ENCODE results near the gene STMN3.
A peak's percentile ranks its signal among the peaks of the same experiment; 100 is the strongest.
"Not testable (repeated sequence)": the region's sequence is repeated elsewhere in the genome, so short reads cannot be mapped to it uniquely, and the experiment has no call there.

The STMN3 gene

DNA sequence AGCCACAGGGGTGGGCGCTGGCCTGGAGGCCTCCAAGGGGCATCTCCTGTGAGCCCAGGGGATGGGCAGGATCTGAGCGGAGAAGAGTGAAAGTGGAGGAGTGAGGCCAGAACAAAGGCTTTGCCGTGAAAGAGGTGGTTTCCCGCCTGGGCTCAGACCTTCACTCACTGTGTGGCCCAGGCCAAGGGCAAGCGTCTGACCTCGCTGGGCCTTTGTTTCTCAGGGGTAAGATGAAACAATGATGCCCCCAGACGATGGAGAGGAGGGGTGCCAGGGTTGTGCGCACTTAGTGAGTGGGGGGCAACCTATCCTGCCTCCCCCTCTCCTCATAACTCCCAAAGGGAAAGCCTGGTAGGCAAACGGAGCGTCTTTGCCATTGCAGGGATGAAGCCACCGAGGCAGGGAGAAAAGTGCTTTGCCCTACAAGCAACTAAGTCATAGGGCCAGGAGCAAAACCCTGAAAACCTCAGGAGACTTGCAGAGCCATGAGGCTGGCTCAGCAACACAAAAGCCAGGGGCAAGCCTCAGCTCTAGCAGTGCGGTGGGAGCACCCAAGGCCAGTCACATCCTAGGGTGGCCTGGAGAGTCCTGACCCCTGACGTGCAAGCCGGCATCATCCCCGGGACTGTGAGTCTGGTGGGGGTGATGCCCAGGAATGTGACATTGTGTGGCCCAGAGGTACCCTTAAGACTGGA, 897 bp upstream of the STMN3 start:
- no peak for DNase-seq

DNA sequence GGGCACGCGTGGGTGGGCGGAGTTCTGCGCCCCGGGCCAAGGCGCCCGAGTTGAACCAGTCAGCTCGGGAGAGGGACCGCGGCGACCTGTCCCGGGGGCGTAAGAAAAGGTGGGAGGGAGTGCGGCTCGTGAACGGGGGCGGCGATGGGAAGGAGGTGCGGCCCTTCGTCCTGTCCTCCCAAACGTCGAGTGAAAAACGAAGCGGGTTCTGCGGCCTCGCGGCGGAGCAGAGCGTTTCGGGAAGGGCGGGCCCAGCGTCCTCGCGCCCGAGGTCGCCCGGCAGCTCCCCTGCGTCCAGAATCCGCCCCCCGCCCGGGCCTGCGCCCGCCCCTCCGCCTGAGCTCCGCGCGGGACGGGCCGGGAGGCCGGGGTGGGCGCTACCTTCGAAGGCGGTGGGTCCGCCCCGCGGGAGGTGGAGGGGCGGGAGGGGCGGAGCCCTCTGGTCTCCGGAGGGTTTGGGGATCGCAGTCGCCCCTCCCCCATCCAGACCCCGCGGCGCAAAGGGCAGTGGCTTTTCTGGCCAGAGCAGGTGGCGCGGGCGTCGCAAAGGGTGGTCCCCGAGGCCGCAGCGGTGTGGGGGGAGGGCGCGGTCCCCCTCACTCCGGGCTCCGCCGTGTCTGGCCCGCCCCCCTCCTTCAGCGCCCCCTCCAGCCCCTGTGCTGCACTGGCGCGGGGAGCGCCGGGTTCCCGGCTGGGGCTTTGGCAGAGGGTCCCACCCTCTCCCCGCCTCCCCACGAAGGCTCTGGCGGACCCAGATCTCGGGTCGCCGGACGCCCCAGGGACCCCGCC, 838 bp downstream of the STMN3 start:
- no peak for DNase-seq

DNA sequence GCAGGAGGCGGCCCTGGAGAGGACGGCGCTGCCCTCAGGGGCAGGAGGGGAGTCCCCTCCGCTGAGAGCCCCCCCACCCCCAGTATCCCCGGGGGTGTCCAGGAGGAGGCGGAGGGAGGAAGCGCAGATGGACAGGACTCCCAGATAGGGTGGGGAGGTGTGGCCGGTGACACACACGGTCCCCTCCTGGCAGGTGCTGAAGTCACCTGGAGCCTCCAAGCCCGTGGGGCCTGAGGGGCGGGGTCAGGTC, 1.4 kb downstream of the STMN3 start:
- no peak for DNase-seq

DNA sequence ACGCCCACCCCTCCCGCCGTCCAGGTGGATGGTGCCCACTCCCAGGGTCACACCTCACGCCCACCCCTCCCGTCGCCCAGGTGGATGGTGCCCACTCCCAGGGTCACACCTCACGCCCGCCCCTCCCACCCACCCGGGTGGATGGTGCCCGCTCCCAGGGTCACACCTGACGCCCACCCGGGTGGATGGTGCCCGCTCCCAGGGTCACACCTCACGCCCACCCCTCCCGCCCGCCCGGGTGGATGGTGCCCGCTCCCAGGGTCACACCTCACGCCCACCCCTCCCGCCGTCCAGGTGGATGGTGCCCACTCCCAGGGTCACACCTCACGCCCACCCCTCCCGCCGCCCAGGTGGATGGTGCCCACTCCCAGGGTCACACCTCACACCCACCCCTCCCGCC, 2.7 kb downstream of the STMN3 start:
- not testable (repeated sequence) for DNase-seq

DNA sequence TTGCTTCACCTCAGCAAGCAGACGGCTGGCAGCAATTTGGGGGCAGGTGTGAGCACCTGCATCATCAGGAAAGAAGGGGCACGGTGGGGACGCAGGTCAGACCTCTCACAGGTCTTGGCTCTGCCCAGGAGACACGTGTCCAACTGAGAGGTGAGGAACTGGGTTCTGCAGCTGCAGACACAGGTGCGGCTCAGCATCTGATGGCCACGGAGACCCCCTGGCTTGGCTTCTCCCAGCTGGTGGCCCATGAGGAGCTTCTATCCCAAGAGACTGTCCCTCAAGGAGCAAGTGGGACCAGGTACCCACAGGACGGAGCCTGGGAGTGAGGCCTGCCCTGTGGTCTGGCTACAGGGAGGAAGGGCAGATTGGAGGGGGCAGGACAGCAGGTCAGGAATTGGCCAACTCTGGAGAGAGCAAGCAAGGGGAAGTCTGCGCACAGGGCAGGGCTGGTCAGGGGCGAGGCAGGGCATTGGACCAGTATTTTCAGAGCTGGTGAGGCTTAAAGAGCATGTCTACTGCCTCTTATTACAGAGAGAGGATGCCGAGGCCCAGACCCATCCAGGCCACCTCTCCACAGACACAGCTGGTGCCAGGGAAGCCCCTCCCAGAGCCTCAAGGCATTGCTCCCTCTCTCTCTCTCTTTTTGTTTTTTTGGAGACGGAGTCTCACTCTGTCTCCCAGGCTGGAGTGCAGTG, 4.2 kb downstream of the STMN3 start:
- no peak for DNase-seq

DNA sequence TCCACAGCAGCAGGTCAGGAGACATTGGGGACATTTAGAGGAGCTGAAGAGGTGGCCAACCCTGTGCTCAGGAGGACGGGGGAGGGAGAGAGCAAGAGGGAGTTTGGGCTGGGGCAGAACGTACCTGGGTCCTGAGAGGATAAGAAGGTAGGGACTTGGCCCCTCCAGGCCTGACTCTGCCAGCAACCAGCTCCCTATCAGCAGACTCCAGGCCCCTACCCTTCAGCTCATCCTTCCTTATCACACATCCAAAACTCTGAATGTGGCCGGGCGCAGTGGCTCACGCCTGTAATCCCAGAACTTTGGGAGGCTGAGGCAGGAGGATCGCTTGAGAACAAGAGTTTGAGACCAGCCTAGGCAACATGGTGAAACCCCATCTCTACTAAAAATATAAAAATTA, 5.0 kb downstream of the STMN3 start:
- DNase-seq, result no peak

DNA sequence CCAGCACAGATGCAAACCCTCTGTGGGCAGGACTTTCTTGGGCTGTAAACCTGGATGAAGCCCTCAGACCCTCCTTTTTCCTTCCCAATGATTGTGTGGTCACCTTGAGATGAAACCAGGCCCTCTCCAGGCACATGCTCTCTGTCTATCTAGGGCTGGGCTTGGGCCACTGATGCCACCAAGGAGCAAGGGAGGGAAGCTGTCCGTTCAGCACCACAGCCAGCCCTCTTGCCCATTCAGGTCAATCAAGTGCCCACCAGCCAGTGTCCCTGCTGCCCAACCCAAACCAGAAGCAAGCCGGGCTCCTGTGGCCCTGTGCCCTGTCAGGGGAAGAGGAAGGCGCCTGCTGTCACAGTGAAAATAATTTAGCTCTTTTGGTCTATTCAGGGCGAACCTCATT, 8.0 kb downstream of the STMN3 start:
- no peak for DNase-seq

DNA sequence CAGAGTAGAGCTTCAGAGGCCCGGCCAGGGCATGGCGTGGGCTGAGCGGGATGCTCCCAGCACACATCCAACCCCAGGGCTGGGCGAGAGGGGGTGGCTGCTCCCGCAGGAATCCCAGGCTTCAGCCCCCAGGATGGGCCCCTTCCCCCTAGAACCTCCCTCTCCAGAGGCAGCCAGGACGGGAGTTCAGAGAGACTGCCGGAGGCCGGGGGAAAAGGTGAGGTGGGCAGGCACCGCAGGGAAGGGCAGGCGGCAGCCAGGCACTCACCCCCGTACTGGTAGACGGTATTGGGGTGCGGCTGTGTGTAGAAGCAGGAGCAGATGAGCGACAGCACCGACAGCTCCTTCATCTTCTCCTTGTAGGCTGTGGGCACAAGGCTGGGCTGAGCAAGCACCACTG, 9.3 kb downstream of the STMN3 start:
- DNase-seq, result no peak

DNA sequence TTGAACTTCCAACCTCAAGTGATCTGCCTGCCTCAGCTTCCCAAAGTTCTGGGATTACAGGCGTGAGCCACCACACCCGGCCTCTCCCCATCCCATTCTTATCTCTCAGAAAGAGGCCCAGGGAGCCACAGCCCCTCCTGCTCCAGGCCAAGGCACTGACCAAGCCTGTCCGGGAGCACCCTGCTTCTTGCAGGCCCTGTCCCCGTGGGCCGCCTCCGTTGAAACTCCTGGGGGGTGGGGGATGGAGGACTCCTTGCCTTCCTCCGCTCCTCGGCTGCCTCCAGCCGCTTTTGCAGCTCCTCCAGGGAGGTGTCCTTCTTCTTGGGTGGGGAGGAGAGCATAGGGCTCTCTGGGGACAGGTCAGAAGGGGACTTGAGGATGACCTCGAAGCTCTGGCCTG, 9.7 kb downstream of the STMN3 start:
- DNase-seq, result no peak

DNA sequence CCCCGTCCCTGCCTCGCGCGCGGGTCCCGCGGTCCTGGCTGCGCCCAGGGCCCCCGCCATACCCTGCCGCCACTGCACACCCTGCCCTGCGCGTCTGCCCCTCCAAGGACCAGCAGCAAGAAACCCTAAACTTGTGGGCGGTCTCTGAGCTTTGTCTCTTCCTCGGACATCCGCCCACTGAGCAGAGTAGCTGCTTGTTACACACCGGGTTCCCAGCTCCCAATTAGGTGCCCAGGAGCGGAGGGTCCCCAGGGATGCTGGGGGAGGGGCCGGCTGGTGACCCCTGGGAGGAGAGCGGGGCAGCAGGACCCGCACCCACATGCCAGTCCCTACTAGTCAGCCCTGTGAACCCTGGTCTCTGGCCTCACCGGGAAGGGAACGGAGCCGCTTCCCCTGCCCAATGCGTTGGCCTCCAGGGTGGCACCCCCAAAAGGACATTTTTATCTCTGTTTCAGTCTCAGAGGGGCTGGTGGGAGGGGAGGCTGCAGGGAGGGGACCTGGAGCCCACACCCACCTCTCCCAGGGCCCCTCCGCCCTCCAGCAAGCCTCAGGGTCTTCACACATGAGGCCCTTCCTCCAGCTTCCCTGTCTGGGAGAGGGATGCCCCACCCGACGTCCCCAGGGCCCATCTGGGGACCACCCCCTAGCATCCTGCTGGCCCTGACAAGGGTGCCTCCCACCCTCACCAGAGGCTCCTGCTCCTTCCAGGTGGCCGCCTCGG, 10.5 kb downstream of the STMN3 start:
- DNase-seq, result no peak

DNA sequence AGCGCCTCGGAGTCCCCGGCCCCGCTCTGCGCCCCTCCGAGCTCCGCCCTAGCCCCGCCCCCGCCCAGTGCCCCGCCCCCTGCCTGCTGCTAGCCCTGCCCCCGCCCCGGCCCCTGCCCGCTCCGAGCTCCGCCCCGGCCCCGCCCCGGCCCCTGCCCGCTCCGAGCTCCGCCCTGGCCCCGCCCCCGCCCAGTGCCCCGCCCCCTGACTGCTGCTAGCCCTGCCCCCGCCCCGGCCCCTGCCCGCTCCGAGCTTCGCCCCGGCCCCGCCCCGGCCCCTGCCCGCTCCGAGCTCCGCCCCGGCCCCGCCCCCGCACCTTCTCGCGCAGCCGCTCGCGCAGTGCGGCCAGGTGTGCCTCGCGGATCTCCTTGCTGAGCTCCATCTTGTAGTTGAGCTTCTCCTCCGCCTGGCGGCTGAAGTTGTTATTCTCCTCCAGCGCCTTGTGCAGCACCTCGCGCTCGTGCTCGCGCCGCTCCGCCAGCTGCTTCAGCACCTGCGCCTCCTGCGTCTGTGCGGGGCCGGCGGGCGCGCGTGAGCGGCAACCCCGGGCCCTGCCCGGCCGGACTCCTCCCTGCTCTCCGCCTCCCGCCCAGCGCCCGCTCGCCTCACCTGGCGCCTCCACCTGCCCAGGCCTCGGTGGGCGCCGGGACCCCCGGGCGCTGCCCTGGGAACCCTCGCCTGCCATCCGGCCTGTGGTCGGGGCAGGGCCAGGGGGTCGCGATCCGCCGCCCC, 11.3 kb downstream of the STMN3 start:
- DNase-seq, result peak; percentile 95

DNA sequence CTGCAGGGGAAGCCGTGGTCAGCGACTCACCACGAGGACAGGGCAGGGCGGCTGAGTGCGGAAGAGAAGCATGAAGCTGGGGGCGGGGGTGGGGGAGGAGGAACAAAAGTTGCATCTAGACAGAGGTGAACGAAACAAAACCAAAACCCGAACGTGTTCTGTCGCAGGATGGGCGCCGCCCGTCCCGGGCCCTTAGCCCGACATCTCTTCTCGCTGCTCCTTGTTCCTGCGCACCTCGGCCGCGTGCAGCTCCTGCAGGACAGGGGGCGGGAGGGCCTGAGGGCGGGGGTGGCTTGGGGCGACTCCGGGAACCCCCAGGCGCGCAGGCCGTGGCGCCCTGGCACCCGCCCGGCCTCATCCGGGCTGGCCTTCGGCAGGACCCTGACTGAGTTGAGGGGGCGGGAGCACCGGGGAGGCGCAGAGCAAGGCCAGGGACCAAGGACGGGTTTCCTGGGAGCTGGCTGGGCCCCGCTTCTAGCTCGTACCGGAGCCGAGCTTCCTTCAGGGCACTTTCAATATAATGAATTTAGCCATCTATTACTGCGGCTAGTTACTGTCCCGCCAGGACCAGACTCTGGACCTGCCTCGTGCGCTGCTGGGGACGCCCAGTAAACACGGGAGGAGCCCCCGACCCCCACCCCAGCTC, 12.0 kb downstream of the STMN3 start:
- peak; percentile 61 for DNase-seq

DNA sequence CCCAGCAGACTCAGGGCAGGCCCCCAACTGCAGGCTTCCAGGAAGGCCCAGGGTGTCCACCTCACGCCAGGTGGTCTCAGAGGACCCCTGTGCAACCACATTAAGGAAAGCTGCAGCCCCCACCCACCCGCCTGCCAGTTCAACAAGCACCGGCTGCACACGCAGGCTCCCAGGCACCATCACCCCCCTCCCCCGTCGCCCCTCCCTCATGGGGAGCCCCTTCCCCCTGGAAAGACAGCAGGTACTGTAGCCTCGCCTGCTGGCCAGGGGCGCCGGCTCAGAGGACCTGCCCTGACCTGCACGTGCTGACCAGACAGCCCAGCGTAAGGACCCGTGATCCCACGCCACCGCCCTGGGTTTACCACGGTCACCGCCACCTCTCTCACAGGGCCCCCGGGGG, 12.5 kb downstream of the STMN3 start:
- DNase-seq, result not testable (repeated sequence)

DNA sequence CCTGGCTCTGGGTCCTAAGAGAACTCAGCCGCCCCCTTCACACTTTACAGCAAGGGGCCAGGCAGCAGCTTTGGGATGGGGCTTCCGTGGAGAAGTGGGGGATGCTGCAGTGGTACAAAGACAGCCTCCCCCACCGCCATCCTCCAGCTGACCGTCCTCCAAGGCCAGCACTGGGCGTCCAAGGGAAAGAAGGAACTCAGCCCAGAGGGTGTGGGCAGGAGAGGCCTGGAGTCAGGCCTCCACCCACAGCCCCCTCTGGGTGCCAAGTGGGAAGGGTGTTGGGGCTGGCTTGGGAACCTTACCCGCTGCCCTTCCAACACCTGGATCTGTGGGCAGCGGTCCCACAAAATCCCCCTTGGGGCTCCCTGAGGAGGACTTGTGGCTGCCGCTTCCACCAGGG, 13.1 kb downstream of the STMN3 start:
- DNase-seq, result no peak

DNA sequence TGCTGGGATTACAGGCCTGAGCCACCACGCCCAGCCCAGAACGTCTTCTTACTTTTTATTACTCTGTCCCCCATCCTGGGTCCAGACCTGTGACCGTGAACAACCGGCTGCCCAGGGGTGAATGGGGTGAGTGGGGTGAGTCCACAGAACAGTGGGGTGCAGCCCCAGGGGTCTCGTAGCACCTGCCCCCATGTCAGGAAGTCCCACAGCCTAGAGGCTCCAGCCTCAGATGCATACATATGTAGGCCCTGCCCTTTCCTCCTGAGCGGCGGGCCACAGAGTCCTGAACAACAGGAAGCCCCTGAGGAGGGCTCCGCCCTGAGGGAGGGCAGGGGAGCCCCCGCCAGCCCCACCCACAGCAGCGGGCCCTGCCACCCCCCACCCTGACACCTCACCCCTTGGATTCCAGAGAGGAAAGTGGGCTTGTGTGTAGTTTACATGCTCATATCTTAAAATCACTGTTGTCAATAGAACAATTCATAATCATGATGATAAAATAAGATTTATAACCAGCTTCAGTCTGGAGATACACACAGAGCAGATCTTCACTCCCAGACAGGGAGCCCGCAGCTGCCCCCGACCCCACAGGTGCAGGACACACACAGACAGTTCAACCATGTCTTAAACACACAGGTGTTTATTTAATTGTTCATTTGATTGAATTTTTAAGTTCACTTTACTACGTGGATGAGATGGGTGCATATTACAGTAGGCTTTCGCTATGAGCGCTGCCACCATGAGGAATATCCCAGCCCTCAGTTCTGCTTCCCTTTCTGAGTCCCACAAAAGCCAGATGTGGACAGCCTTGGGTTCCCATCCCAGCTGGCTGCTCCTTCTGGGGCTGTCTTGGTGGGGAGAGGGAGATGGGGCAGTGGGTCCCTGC, 13.9 kb downstream of the STMN3 start:
- peak; percentile 78 for DNase-seq

DNA sequence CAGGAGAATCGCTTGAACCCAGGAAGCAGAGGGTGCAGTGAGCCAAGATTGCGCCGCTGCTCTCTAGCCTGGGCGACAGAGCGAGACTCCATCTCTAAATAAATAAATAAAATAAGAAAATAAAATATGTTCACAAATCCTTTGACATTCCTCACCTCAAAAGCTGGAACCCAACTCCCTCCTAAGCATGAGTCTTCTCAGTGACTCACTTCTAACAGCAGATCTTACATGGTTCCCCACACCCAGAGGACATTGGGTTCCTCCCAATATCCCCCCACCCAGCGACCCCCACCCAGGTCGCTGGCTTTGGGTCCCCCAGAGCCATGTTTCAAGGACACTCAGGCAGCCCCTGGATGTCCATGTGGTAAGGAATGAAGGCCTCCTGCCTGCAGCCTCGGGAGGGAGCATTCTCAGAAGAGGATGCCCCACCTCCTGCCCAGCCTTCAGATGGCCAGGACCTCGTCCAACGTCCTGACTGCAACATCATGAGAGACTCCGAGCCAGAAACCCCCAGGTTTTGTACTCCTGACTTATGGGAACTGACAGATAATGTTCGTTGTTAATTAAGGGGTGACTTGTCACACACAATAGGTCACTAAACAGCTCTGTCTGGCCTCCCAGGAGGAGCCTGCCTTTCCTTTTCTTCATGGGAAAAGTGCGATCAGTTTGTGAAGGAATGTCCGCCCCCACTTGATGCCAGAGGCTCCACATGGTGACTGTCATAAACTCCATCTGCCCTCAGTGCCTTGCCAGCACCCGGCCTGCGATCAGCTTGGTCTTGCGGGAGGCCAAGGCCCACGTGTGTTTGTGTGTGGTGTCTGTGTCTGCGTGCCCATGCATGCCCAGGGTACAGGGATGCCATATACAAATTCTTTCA, 16.2 kb downstream of the STMN3 start:
- no peak for DNase-seq

DNA sequence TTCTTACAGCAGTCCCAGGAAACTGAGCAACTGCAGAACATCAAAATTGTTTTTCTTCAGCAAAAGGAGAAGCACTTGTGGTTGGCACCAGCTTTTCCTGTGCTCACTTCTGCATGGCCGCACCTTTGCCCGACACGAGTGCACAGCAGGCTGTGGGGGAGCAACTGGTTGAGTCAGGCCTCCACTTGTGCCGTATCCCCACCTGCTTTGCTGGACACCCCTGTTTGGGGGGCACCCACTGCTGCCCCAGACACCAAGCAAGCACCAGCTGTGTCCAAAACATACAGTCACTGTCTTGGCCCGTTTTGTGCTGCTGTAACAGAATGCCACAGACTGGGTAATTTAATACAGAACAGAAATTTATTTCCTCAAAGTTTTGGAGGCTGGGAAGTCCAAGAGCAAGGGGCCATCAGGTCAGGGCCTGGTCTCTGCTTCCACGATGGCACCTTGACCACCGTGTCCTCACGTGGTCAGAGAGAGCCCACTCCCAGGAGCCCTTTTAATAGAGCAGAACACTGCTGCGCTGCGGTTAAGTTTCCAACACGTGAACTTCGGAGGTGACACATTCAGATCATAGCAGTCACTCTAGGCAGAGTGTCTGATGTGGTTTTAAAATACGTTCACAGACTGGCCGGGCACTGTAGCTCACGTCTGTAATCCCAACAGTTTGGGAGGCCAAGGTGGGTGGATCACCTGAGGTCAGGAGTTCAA, 17.6 kb downstream of the STMN3 start:
- peak; percentile 88 for DNase-seq

DNA sequence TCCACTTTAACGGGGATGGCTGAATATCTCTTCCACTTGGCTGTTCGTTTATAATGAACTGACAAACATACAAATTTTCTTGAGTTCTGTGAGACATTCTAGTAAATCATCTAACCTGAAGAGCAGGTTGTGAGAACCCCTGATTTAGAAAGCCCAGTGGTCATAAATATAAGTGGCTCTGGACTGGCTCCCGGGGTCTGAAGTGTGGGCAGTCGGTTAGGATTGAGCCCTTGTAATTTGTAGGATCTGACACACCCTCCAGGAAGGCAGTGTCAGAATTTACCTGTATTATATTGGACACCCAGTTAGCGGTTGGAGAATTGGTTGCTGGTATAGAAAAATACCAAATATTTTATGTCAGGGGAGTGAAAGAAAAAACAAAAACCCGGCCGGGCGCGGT, 19.5 kb downstream of the STMN3 start:
- DNase-seq, result no peak

DNA sequence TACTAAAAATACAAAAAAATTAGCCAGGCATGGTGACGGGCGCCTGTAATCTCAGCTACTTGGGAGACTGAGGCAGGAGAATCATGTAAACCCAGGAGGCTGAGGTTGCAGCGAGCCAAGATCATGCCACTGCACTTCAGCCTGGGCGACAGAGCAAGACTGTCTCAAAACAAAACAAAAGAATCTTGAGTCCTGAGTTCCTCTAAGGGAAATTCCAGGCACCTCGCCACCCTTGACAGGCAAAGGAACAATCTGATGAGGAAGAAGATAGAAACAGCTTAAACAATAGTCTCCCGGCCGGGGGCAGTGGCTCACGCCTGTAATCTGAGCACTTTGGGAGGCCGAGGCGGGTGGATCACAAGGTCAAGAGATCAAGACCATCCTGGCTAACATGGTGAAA, 21.8 kb downstream of the STMN3 start:
- not testable (repeated sequence) for DNase-seq

DNA sequence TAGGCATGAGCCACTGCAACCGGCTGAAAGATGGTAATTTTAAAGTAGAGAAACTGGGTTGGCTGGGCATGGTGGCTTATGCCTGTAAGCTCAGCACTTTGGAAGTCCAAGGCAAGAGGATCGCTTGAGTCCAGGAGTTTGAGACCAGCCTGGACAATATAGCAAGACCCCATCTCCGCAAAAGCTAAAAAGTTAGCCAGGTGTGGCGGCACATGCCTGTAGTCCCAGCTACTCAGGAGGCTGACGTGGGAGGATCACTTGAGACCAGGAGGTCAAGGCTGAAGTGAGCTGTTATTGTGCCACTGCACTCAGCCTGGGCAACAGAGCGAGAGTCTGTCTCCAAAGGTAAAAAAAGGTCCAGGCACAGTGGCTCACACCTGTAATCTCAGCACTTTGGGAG, 22.3 kb downstream of the STMN3 start:
- DNase-seq, result not testable (repeated sequence)

Data from activated CD4-positive, alpha-beta T cell treated with anti-CD3 and anti-CD28 coated beads, Interleukin-2, amount 50 U/mL, for 16 hours (primary cell).